GM12878 (cell line): ENCODE data around the gene ETHE1. TPM values are rescaled to one million over a fixed set of nuclear protein-coding genes. Genes with fewer than 3 reads are reported as not detected.

Source experiments
- ATAC-seq: fragments of 200-7000 bp; cut with Tn5 transposase; 3 replicates; pipeline ENCODE4 v1.9.1; 2020; ENCODE audit warnings: mild to moderate bottlenecking, moderate library complexity
- BruUV-seq: library from RNA; stranded (reverse); fragments of 400-500 nt; replicated peaks from 2 replicates; lab custom pipeline; 2021; lab: Mats Ljungman, UMichigan
- CTCF ChIA-PET: fragments of 300-600 bp; sonication (Branson Sonifier 250); formaldehyde crosslinking; extraction: SDS; loops from one replicate; lab custom pipeline; 2021; ENCODE audit warnings: inconsistent platforms; lab: Yijun Ruan, JAX
- POLR2A ChIA-PET: fragments of 350-600 bp; formaldehyde crosslinking; extraction: SDS; loops from one replicate; lab custom pipeline; 2021; ENCODE audit warnings: inconsistent platforms; lab: Charles Lee
- RAD21 ChIA-PET: fragments of 300-600 bp; sonication (Branson Sonifier 250); formaldehyde crosslinking; loops from one replicate; lab custom pipeline; 2023; ENCODE audit warnings: antibody characterized with exemption; ENCODE audit not compliant: unreplicated experiment; lab: Charles Lee
- SMC1A ChIA-PET: fragments of 300-600 bp; sonication (Branson Sonifier 250); formaldehyde crosslinking; loops from one replicate; lab custom pipeline; 2023; ENCODE audit not compliant: unreplicated experiment, uncharacterized antibody; lab: Charles Lee
- DNase-seq: peaks from one replicate; pipeline ENCODE4 v3.0.0-alpha.2; 2011; ENCODE audit warnings: low read depth, low spot score
- FAIRE-seq: peaks from 3 replicates; lab custom pipeline; 2011; peaks lifted over from hg19 to GRCh38; lab: Jason Lieb, UNC
- H2AFZ ChIP-seq: 2 replicates; pipeline ENCODE4 v1.6.0; 2011; ENCODE audit warnings: low read depth, low read length, control low read depth; ENCODE audit not compliant: control insufficient read depth
- H3K27ac ChIP-seq: 2 replicates; pipeline ENCODE4 v1.5.1; 2011; ENCODE audit warnings: control low read depth; ENCODE audit not compliant: control insufficient read depth, insufficient read depth
- H3K27me3 ChIP-seq, 2 experiments: replicated peaks in 1 of 2; 2 replicates each; pipeline versions ENCODE4 v1.6.0 to v1.6.1; 2011; ENCODE audit warnings: low read length in 1 of 2; ENCODE audit not compliant: control insufficient read depth in 2 of 2, insufficient read depth in 2 of 2
- H3K36me3 ChIP-seq, 2 experiments: 2 replicates each; pipeline ENCODE4 v1.5.1; 2011; ENCODE audit warnings: low read length in 1 of 2; ENCODE audit not compliant: control insufficient read depth in 2 of 2, insufficient read depth in 2 of 2
- H3K4me1 ChIP-seq: 2 replicates; pipeline ENCODE4 v1.6.1; 2011; ENCODE audit warnings: mild to moderate bottlenecking, low read length, moderate library complexity, mixed read lengths; ENCODE audit not compliant: control insufficient read depth, insufficient read depth
- H3K4me2 ChIP-seq: 2 replicates; pipeline ENCODE4 v1.6.0; 2011; ENCODE audit warnings: control low read depth; ENCODE audit not compliant: control insufficient read depth, insufficient read depth
- H3K4me3 ChIP-seq: fragments of 200-600 bp; sonication (generic); 2 replicates; pipeline ENCODE4 v1.5.1; 2016
- H3K79me2 ChIP-seq: 2 replicates; pipeline ENCODE4 v1.6.0; 2011; ENCODE audit warnings: low read length; ENCODE audit not compliant: control insufficient read depth, insufficient read depth
- H3K9ac ChIP-seq: 2 replicates; pipeline ENCODE4 v1.8.0; 2011; ENCODE audit warnings: low read length, control low read depth, mixed read lengths; ENCODE audit not compliant: control insufficient read depth, insufficient read depth
- H3K9me3 ChIP-seq: replicated peaks from 3 replicates; pipeline ENCODE4 v1.5.1; 2011; ENCODE audit warnings: mild to moderate bottlenecking, low read length; ENCODE audit not compliant: control insufficient read depth, insufficient read depth
- H4K20me1 ChIP-seq: 2 replicates; pipeline ENCODE4 v1.6.0; 2011; ENCODE audit not compliant: control insufficient read depth, insufficient read depth
- ATF7 ChIP-seq: fragments of 450-650 bp; IDR thresholded peaks from 2 replicates; pipeline ENCODE4 v1.6.1; 2016; ENCODE audit warnings: low read depth, mild to moderate bottlenecking
- CEBPZ ChIP-seq: fragments of 150-350 bp; IDR thresholded peaks from 2 replicates; pipeline ENCODE4 v1.6.1; 2016; ENCODE audit warnings: low read depth, low read length
- CREB1 ChIP-seq: IDR thresholded peaks from 2 replicates; pipeline ENCODE4 v1.6.1; 2012; ENCODE audit warnings: low read depth, mild to moderate bottlenecking, inconsistent platforms
- ESRRA ChIP-seq: IDR thresholded peaks from 2 replicates; pipeline ENCODE4 v1.6.1; 2012; ENCODE audit warnings: mild to moderate bottlenecking, low read length, improper control_type of control experiment
- KAT2A ChIP-seq: conservative IDR thresholded peaks from 2 replicates; pipeline ENCODE4 v1.6.1; 2011; ENCODE audit warnings: low read depth, low read length; ENCODE audit not compliant: control insufficient read depth
- MTA3 ChIP-seq: IDR thresholded peaks from 2 replicates; pipeline ENCODE4 v1.6.1; 2012; ENCODE audit warnings: low read length, inconsistent platforms, borderline replicate concordance
- MYC ChIP-seq: IDR thresholded peaks from 2 replicates; pipeline ENCODE4 v1.6.1; 2011; ENCODE audit warnings: mild to moderate bottlenecking, low read length, moderate library complexity, inconsistent platforms; ENCODE audit not compliant: insufficient read depth, insufficient replicate concordance, insufficient read length, severe bottlenecking
- YBX1 ChIP-seq: fragments of 450-650 bp; IDR thresholded peaks from 2 replicates; pipeline ENCODE4 v1.6.1; 2016; ENCODE audit warnings: antibody characterized with exemption
- ZNF592 ChIP-seq: fragments of 450-650 bp; IDR thresholded peaks from 2 replicates; pipeline ENCODE4 v1.6.1; 2017; ENCODE audit warnings: mild to moderate bottlenecking, moderate library complexity
- ZNF622 ChIP-seq: fragments of 450-650 bp; IDR thresholded peaks from 2 replicates; pipeline ENCODE4 v1.6.1; 2017; ENCODE audit warnings: mild to moderate bottlenecking, inconsistent platforms
- WGBS: methylation state at CpG from one replicate; pipeline ENCODE4 v1.1.6; 2016; ENCODE audit warnings: low lambda C conversion rate; ENCODE audit not compliant: insufficient replicate concordance, insufficient coverage; ENCODE audit errors: missing lambda C conversion rate; 5-methylcytosine and 5-hydroxymethylcytosine counted together
- in situ Hi-C: fragments of 300-500 bp; cut with MboI; formaldehyde crosslinking; loops from 9 replicates; pipeline ENCODE4 v1.14.3; 2018; ENCODE audit warnings: mixed read lengths
- intact Hi-C: fragments of 100-400 bp; cut with micrococcal nuclease; formaldehyde crosslinking; loops from one replicate; pipeline ENCODE4 v1.14.2; 2022; ENCODE audit not compliant: unreplicated experiment
- polyA plus RNA-seq, 11 experiments: library from polyadenylated mRNA; depleted of rRNA in 4 of 11; unstranded in 6 of 11; stranded (reverse) in 5 of 11; fragments of >200 nt; fragmentation: Nextera tagmentation in 4 of 11; fragmentation: Illumina TruSeq in 1 of 11; extraction: Ambion mirVana in 4 of 11; extraction: Trizol in 1 of 11; gene quantifications; 1 replicate in 1 of 11; 2 replicates in 10 of 11; pipeline versions ENCODE4 v1.2.1 to v1.2.3, GENCODE V29; 2011 to 2016; ENCODE audit warnings: inconsistent platforms in 2 of 11, missing spikeins in 2 of 11, low read depth in 1 of 11
- total RNA-seq, 4 experiments: library from RNA; depleted of rRNA in 3 of 4; stranded (reverse); fragments of >200 nt in 3 of 4; fragmentation: Illumina TruSeq in 1 of 4; extraction: Trizol in 1 of 4; gene quantifications; 2 replicates each; pipeline versions ENCODE4 v1.2.1 to v1.2.3, GENCODE V29; 2013 to 2021
- TF ChIP-seq, protein P1 (sequence below): IDR thresholded peaks from 2 replicates; pipeline ENCODE4 v1.6.1; 2012; ENCODE audit warnings: low read length, inconsistent platforms

The ETHE1 gene
- total and polyA plus RNA-seq, 10 of the 15 experiments (the other 5 are each of a cell fraction or from before 2014, with no cell fraction given) = 22.1 to 155 (median 52.7) TPM

- DNase-seq (no peak), FAIRE-seq (no peak), ATAC-seq (no peak)
- H3K4me3 ChIP-seq = no peak overlapping the region
- ChIA-PET POLR2A (no interaction called here), RAD21 (no interaction called here), SMC1A (no interaction called here), CTCF (interaction anchor here (6.7 to 10.1 kb wide), 2 partner anchors 19 to 43 kb away, joined by 99 to 169 read pairs; partner anchors contain the start of genes IRGQ, PINLYP, XRCC1 and ZNF576)
- no peak overlapping the region for H2AFZ ChIP-seq
- intact Hi-C loops (no loop called here), in situ Hi-C loops (no loop called here)
- no peak for TF ChIP-seq ESRRA
- TF ChIP-seq KAT2A = no peak
- TF ChIP-seq ATF7 = no peak
- no peak for TF ChIP-seq ZNF592
- no peak for TF ChIP-seq MYC
- TF ChIP-seq YBX1 = no peak
- TF ChIP-seq ZNF622 = no peak
- TF ChIP-seq, protein P1, sequence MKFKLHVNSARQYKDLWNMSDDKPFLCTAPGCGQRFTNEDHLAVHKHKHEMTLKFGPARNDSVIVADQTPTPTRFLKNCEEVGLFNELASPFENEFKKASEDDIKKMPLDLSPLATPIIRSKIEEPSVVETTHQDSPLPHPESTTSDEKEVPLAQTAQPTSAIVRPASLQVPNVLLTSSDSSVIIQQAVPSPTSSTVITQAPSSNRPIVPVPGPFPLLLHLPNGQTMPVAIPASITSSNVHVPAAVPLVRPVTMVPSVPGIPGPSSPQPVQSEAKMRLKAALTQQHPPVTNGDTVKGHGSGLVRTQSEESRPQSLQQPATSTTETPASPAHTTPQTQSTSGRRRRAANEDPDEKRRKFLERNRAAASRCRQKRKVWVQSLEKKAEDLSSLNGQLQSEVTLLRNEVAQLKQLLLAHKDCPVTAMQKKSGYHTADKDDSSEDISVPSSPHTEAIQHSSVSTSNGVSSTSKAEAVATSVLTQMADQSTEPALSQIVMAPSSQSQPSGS = no peak
- TF ChIP-seq CREB1 = no peak
- TF ChIP-seq MTA3 = no peak
- TF ChIP-seq CEBPZ = no peak
- H4K20me1 ChIP-seq = no peaks in the 10 kb centered on the region
- no peak overlapping the region for H3K9ac ChIP-seq
- H3K4me1 ChIP-seq = no peaks in the 10 kb centered on the region
- peaks cover 11 to 13% of the 10 kb centered on the region in 2 experiments; a peak in 3 of 4 replicates for H3K36me3 ChIP-seq
- H3K4me2 ChIP-seq = no peak overlapping the region
- no peak overlapping the region for H3K27ac ChIP-seq
- no peaks in the 10 kb centered on the region for H3K27me3 ChIP-seq
- no TSS peak for BruUV-seq
- WGBS = 88% methylated on average over 3 of the region's 3 CpGs
- H3K9me3 ChIP-seq = no peaks in the 10 kb centered on the region
- H3K79me2 ChIP-seq = no peaks in the 10 kb centered on the region
These were observed 25.1 kb upstream of the ETHE1 start for GRCh38 chr19:43552198-43552450.
